Activated CD8-positive, alpha-beta memory T cell treated with anti-CD3 and anti-CD28 coated beads, Interleukin-2, amount 50 U/mL, for 24 hours (primary cell): ENCODE data around the gene WDFY4.

Experiments used
- DNase-seq: peaks from one replicate; pipeline ENCODE4 v3.0.0-alpha.2; 2020; ENCODE audit errors: extremely low read depth

The WDFY4 gene

GRCh38 chr10:48814933-48815332, 130.3 kb downstream of the WDFY4 start:
- no peak for DNase-seq

DNA sequence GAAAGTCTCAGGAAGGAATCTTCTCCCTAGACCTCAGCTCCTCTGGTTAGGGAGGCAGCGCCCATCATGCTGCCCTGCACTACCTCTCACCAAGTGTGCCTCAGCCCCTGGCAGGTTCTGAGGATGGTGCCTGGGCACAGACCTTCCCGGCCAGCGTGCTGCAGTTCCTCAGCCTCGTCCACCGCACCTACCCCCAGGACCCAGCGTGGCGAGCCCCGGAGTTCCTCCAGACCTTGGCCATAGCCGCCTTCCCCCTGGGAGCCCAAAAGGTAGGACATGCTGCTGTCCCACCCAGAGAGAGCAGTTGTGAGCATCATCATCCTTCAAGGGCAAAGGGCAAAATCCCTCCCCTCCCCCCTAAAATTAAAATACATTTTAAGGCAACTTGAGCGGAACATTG, 132.5 kb downstream of the WDFY4 start:
- DNase-seq, result no peak

GRCh38 chr10:48818081-48818480, 133.4 kb downstream of the WDFY4 start:
- no peak for DNase-seq

GRCh38 chr10:48818861-48819520, 134.3 kb downstream of the WDFY4 start:
- no peak for DNase-seq

DNA sequence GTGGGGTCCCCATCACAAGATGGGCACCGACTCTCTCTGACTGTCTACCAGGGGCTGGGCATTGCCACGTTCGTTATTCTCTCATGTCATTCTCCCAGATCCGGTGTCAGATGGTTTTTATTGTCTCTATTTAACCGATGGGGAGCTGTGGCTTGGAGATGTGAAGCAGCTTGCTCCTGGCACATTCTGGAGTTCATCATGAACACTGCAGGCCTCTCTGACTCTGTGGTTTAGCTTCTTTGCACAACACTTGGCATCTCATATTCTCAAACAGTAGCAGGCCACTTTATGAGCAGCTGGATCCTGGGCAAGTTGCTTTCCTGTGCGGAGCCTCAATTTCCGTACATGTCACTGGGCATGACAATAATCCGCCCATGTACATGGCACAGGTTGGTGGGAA, 135.1 kb downstream of the WDFY4 start:
- no peak for DNase-seq

GRCh38 chr10:48820231-48820630, 135.6 kb downstream of the WDFY4 start:
- no peak for DNase-seq

DNA sequence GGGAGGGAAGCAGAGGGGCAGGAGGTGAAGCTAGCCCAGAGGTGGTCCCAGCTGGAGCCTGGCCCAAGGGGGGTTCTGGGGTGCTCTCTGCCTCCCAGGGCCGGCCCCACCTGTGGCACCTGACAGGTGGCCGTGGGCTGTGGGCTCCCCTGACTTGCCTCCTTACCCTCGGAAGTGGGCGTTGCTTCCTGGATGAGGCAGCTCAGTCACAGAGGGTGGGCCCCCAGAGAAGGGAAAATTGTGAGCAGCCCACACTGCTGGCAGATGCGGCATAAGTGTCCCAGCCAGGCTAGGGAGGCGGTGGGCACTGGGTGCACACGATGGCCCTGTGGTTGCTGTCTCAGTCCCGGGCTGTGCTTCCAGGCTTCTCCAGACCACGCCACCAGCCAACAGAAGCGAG, 136.0 kb downstream of the WDFY4 start:
- DNase-seq, result no peak

GRCh38 chr10:48821111-48821510, 136.4 kb downstream of the WDFY4 start:
- DNase-seq, result no peak

GRCh38 chr10:48821692-48822091, 137.0 kb downstream of the WDFY4 start:
- no peak for DNase-seq

GRCh38 chr10:48833674-48834073, 149.0 kb downstream of the WDFY4 start:
- no peak for DNase-seq

DNA sequence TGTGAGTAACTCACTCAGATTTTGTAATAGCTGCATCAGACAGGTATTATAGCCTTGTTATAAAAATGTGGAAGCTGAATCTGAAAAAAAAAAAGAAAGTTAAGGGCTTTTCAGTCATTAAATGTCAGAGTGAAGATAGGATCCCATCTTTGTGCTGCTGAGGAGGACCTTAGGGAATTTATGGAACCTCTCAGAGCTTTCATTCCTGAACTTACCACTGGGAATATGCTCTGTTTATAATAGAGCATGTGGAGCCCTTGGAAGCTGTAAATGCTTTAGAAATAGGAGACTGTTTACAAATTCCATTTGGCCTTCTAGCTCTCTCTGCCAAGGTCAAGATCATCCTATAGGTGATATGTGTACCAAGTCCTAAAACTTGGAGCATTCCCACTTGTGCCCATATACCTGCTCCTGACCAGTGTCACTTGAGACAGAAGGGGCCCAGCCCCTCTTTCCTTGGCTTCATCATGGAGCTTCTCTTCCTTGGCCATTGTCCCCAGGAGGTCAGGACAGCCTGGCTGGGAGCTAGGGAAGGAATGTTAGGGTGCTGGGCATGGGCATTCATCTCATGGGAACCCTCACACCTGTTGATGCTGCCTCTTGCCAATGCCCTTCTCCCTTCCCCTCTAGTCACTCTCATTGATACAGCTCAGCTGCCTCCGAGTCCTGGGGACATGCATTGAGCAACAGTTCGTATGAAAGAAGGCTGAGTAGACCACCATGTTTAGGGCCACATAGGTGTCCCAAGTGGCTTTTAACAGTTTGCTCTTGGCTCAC, 149.7 kb downstream of the WDFY4 start:
- no peak for DNase-seq

- DNase-seq, result no peak
These were observed 151.1 kb downstream of the WDFY4 start for GRCh38 chr10:48835781-48836180.

- no peak for DNase-seq
These were observed 151.9 kb downstream of the WDFY4 start for GRCh38 chr10:48836605-48837004.

GRCh38 chr10:48838834-48839233, 154.2 kb downstream of the WDFY4 start:
- DNase-seq, result no peak

DNA sequence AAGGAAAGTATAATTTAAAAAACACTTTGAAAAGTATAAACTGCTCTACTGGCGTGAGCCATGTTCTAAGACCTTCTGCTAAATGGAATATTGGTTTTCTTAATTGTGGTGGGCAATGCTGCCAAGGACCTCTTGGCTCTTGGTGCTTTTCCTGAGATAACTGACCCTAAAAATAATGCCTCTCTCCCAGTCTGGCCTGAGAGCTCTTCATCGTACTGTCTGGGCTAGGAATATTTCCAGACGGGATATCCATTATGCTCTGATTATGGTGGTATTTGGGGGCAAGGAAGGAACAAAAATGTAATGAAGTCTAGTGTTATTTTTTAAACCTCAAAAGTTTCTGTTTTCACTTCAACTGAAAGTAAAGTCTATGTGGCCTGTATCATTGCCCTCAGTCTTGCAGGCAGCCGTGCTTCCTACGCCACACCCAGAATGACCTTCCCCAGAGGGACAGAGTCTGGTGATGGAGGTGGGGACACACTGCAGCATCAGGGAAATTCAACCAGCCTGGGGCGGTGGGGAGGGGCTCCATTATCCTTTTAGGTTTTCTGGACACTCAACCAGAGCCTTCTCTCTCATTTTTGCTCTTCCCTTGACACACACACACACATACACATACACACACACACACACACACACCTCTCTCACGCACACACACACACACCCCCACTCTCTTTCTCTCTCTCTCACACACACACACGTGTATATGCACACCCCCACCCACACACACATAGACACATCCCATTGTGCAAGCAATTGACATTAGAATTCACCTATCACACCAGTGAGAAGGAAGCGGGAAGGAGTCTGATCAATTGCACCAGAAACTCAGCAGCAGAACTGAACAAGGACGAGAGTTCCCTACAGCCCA, 155.4 kb downstream of the WDFY4 start:
- no peak for DNase-seq

DNA sequence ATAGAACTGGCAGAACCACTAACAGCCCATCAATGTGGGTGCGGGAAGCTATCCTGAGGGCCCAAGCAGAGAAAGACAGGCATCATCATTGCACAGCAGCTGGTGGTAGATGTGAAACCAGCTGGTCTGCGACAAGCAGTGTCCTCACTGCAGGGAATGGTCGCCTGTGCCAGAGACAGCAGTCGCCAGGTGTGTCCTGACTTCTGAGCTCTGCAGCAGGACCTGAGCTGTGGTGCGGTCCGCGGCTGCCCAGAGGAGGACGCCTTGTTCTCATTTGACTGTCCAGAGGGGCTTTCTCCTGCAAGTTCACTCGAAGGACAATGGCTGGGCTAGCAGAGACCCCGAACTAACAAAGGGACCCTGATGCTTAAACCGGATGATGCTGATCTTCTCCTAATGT, 157.6 kb downstream of the WDFY4 start:
- no peak for DNase-seq

DNA sequence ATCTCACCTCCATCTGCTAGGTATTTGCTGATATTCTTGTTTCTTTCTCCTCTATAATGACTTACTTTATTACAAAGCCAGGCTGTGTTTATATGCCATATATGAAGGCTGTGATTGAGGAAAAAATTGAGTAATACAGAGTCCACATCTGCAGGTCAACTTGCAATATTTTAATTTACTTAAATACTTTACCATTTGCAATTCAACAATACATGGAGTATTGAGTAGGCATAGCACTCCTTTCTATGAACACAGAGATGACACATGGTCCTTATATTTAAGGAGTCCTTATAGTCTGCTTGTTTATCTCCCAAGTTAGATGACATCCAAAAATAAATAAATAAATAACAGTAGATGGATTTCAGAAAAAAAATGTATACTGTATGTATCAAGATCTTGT, 158.5 kb downstream of the WDFY4 start:
- no peak for DNase-seq

GRCh38 chr10:48844616-48845015, 159.9 kb downstream of the WDFY4 start:
- no peak for DNase-seq

DNA sequence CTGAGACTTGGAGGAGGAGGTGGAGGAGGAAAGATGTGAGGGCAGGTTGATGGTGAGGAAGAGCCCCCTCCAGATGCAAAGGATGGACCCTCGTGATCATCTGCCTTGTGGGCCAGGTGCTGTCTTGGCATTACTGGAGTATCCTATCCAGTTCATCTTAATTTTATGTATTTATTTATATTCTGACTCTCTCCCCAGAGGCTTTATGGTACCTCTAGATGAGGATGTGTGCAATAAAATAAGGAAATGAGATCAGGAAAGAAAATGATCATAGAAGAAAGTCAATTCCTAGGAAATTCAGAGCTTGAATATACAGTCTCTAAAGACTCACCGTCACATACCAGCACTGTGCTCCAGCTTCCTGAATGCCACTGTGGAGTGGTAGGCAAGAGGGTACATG, 160.8 kb downstream of the WDFY4 start:
- DNase-seq, result no peak

DNA sequence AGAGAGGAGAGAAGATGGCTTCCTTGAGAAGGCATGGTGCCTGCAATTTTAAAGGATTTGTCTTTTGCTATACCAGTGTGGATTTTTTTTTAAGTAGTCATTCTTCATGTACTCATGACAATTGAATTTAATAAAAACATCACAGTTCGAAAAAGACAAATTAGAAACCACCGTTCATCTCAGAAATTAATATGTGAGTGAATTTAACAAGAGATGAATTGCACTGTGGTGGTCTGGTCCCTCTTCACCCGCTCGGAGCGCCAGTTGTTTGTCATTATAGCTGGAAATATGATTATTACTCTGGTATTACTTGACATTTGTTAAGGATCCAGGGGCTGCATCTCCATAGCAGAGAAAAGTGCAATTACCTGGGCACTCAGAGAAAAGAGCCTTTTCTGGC, 163.0 kb downstream of the WDFY4 start:
- DNase-seq, result no peak

DNA sequence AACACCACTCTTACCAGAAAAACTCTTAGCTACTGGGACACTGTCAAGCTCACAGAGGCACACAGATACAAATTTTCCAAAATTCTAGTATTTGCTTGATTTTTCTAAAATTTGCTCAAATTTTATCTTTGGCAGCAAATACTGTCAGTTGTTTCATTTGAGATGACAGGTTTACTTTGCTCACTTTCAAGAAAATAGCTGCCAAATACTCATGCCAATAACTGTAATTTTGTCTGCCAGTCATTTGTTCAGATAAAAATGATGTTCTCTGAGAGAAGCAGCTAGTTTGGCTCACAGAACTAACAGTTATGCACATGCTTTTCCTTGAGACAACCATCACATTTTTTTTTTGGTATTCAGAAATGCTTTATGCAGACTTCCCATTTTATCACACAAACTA, 172.2 kb downstream of the WDFY4 start:
- DNase-seq, result no peak

GRCh38 chr10:48872234-48872633, 187.6 kb downstream of the WDFY4 start:
- no peak for DNase-seq

DNA sequence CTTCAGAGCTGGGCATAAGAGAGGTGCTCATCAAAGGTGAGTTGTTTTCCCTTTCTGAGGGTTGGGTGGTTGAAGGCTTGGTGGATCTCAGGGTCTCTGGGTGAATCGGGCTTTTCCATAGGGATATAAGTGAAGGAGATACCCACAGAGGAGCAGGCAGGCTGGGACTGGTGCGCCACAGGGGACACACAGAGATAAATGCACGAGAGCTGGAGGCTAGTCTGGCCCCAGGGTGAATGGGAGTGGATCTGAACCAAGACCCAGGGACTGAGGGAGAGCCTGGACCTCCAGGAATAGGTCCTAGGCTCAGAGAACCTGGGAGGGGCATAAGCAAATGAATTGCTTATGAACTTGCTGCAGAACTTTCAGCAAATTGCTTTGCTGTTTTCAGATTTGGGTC, 193.4 kb downstream of the WDFY4 start:
- no peak for DNase-seq
